Measurements from ENCODE around the gene NUTF2. TPM values are rescaled to one million over a fixed set of nuclear protein-coding genes. Genes with fewer than 3 reads are reported as not detected.

The NUTF2 gene
- total and polyA plus RNA-seq, 10 of the 15 experiments (the other 5 are each of a cell fraction or from before 2014, with no cell fraction given): 116 to 342 (median 202) TPM

GRCh38 chr16:67872631-67873434 is 26.1 kb downstream of the NUTF2 start, which contains the start of gene EDC4 (continued):
- TF ChIP-seq NBN (IDR thresholded peaks at IDR 0.05) (peak; percentile 79), GATAD2B (conservative IDR thresholded peaks at IDR 0.05; ENCODE audit: low read depth) (peak; percentile 96), ELK1 (IDR thresholded peaks at IDR 0.05; ENCODE audit: low read depth, low read length) (peak; percentile 97), TCF12 (IDR thresholded peaks at IDR 0.05; ENCODE audit: low read depth, low read length) (peak; percentile 59; the same call in 1 of the 2 replicates), IKZF1 (conservative IDR thresholded peaks at IDR 0.05) (peak; percentile 86), ZSCAN29 (IDR thresholded peaks at IDR 0.05) (no peak), EP300 (IDR thresholded peaks at IDR 0.05; ENCODE audit: borderline replicate concordance in 1 of 2, control insufficient read depth in 1 of 2, low read depth in 2 of 2, low read length in 2 of 2) (no peak), NR2C2 (IDR thresholded peaks at IDR 0.05; ENCODE audit: borderline replicate concordance, control insufficient read depth, insufficient read length, low read depth) (no peak), MEF2A (IDR thresholded peaks at IDR 0.05; ENCODE audit: insufficient read depth, low read depth, low read length) (peak; percentile 72; the same call in 1 of the 2 replicates), JUND (IDR thresholded peaks at IDR 0.05; ENCODE audit: low read depth, low read length) (no peak), ASH2L (IDR thresholded peaks at IDR 0.05; ENCODE audit: borderline replicate concordance, low read depth) (0 out of 2 replicates have a peak, but pooled peaks have one; percentile 70), MAX (IDR thresholded peaks at IDR 0.05; ENCODE audit: low read depth, low read length) (peak; percentile 78; the same call in 1 of the 2 replicates), CREB1 (IDR thresholded peaks at IDR 0.05; ENCODE audit: low read depth) (peak; percentile 83), TCF3 (IDR thresholded peaks at IDR 0.05; ENCODE audit: borderline replicate concordance, insufficient read depth, low read depth, low read length) (0 out of 2 replicates have a peak, but pooled peaks have one; percentile 39), NR2C1 (IDR thresholded peaks at IDR 0.05) (peak; percentile 88), IKZF2 (IDR thresholded peaks at IDR 0.05) (0 out of 4 replicates have a peak, but pooled peaks of 1 of the 2 experiments have one; percentile 34), STAT1 (conservative IDR thresholded peaks at IDR 0.05) (0 out of 2 replicates have a peak, but pooled peaks have one; percentile 48), ZNF217 (IDR thresholded peaks at IDR 0.05) (peak; percentile 53; the same call in 1 of the 2 replicates), LARP7 (IDR thresholded peaks at IDR 0.05) (peak; percentile 92), ATF3 (IDR thresholded peaks at IDR 0.05; ENCODE audit: borderline replicate concordance, extremely low read depth, low read depth, low read length) (no peak), SREBF2 (IDR thresholded peaks at IDR 0.05; ENCODE audit: low read length) (no peak), MEF2B (IDR thresholded peaks at IDR 0.05; ENCODE audit: partially characterized antibody, poor library complexity, severe bottlenecking) (peak; percentile 77), MTA2 (IDR thresholded peaks at IDR 0.05; ENCODE audit: low read depth) (0 out of 2 replicates have a peak, but pooled peaks have one; percentile 31), EED (IDR thresholded peaks at IDR 0.05; ENCODE audit: low read depth) (no peak), E4F1 (IDR thresholded peaks at IDR 0.05; ENCODE audit: borderline replicate concordance, partially characterized antibody) (peak; percentile 39), CBX3 (IDR thresholded peaks at IDR 0.05; ENCODE audit: borderline replicate concordance, low read depth) (no peak), WRNIP1 (IDR thresholded peaks at IDR 0.05; ENCODE audit: borderline replicate concordance, low read depth, low read length) (no peak)

All from GM12878 (cell line).